K562 (cell line): ENCODE data around the gene GLB1L2. TPM values are rescaled to one million over a fixed set of nuclear protein-coding genes. Genes with fewer than 3 reads are reported as not detected.
A peak's percentile ranks its signal among the peaks of the same experiment; 100 is the strongest.

ENCODE experiments used
- ATAC-seq: fragments of 200-7000 bp; cut with Tn5 transposase; 3 replicates; pipeline ENCODE4 v1.9.1; 2020; ENCODE audit warnings: moderate library complexity
- BruUV-seq: library from RNA; stranded (reverse); fragments of 400-500 nt; replicated peaks from 2 replicates; lab custom pipeline; 2021; lab: Mats Ljungman, UMichigan
- CTCF ChIA-PET: fragments of 300-600 bp; formaldehyde crosslinking; extraction: SDS; loops from one replicate; lab custom pipeline; 2021; ENCODE audit warnings: low intra/inter-chr PET ratio; lab: Yijun Ruan, JAX
- POLR2A ChIA-PET: fragments of 300-600, 350-650 bp; sonication (Branson Sonifier 250); formaldehyde crosslinking; extraction: SDS; loops from one replicate; lab custom pipeline; 2021; ENCODE audit warnings: antibody characterized with exemption, inconsistent platforms; lab: Yijun Ruan, JAX
- DNase-seq, 4 experiments: peaks; one replicate each; pipeline versions ENCODE4 v3.0.0 to v3.0.0-alpha.2; 2011 to 2018; ENCODE audit warnings: low spot score in 3 of 4, mixed read lengths in 3 of 4; ENCODE audit errors: extremely low read depth in 1 of 4
- FAIRE-seq: peaks from 2 replicates; lab custom pipeline; 2011; peaks lifted over from hg19 to GRCh38; lab: Jason Lieb, UNC
- H2AFZ ChIP-seq: 2 replicates; pipeline ENCODE4 v1.6.0; 2011; ENCODE audit warnings: low read depth, low read length, control low read depth, inconsistent platforms
- H3K27ac ChIP-seq: fragments of 200-600 bp; 3 replicates; pipeline ENCODE4 v1.8.0; 2011; ENCODE audit warnings: low read depth, mild to moderate bottlenecking, control low read depth, inconsistent platforms, low read length, moderate library complexity, mixed read lengths; ENCODE audit errors: extremely low read depth
- H3K27me3 ChIP-seq, 2 experiments: fragments of 300-600 bp in 1 of 2; 2 replicates in 1 of 2; 3 replicates in 1 of 2; pipeline versions ENCODE4 v1.6.0 to v1.8.0; 2011; ENCODE audit warnings: inconsistent platforms in 2 of 2, low read length in 2 of 2, mild to moderate bottlenecking in 1 of 2, mixed read lengths in 1 of 2, moderate library complexity in 1 of 2; ENCODE audit not compliant: control insufficient read depth in 2 of 2, insufficient read depth in 2 of 2
- H3K36me3 ChIP-seq: fragments of 300-600 bp; 3 replicates; pipeline ENCODE4 v1.8.0; 2011; ENCODE audit warnings: mild to moderate bottlenecking, low read length, inconsistent platforms; ENCODE audit not compliant: control insufficient read depth, insufficient read depth
- H3K4me1 ChIP-seq, 2 experiments: fragments of 200-600 bp in 1 of 2; replicated peaks in 1 of 2; 2 replicates in 1 of 2; 3 replicates in 1 of 2; pipeline versions ENCODE4 v1.5.1 to v1.8.0; 2011; ENCODE audit warnings: inconsistent platforms in 2 of 2, low read length in 2 of 2, mild to moderate bottlenecking in 1 of 2, mixed read lengths in 1 of 2, moderate library complexity in 1 of 2; ENCODE audit not compliant: control insufficient read depth in 2 of 2, insufficient read depth in 2 of 2
- H3K4me2 ChIP-seq: 2 replicates; pipeline ENCODE4 v1.6.1; 2011; ENCODE audit warnings: low read length, control low read depth, inconsistent platforms, mixed read lengths; ENCODE audit not compliant: insufficient read depth
- H3K4me3 ChIP-seq: fragments of 200-600 bp; sonication (generic), shearing (Covaris generic); 2 replicates; pipeline ENCODE4 v1.5.1; 2016; ENCODE audit warnings: control low read depth, inconsistent platforms
- H3K79me2 ChIP-seq: fragments of 200-600 bp; 3 replicates; pipeline ENCODE4 v1.8.0; 2011; ENCODE audit warnings: low read length, inconsistent platforms; ENCODE audit not compliant: control insufficient read depth, insufficient read depth
- H3K9ac ChIP-seq, 2 experiments: 2 replicates each; pipeline versions ENCODE4 v1.6.0 to v1.6.1; 2011; ENCODE audit warnings: low read depth in 2 of 2, low read length in 2 of 2, control low read depth in 1 of 2, inconsistent platforms in 1 of 2, mild to moderate bottlenecking in 1 of 2, mixed read lengths in 1 of 2; ENCODE audit not compliant: insufficient read depth in 1 of 2
- H3K9me1 ChIP-seq: one replicate; pipeline ENCODE4 v1.6.0; 2011; ENCODE audit warnings: inconsistent platforms, mild to moderate bottlenecking, low read length, moderate library complexity; ENCODE audit not compliant: control insufficient read depth, insufficient read depth
- H3K9me3 ChIP-seq: replicated peaks from 2 replicates; pipeline ENCODE4 v1.5.1; 2011; ENCODE audit warnings: low read depth, low read length, inconsistent platforms; ENCODE audit not compliant: control insufficient read depth, insufficient read depth
- H4K20me1 ChIP-seq: replicated peaks from 2 replicates; pipeline ENCODE4 v1.6.1; 2011; ENCODE audit warnings: low read length, inconsistent platforms, mixed read lengths; ENCODE audit not compliant: control insufficient read depth, insufficient read depth
- EP300 ChIP-seq: IDR thresholded peaks from 2 replicates; pipeline ENCODE4 v1.6.1; 2012; ENCODE audit warnings: low read length, improper control_type of control experiment
- ETV5 ChIP-seq: sonication (generic); formaldehyde crosslinking; IDR thresholded peaks from 2 replicates; pipeline ENCODE4 v1.4.0; 2020; ENCODE audit warnings: low read depth, mild to moderate bottlenecking, missing genetic modification reagents
- FOS ChIP-seq: IDR thresholded peaks from 3 replicates; pipeline ENCODE4 v1.6.1; 2011; ENCODE audit not compliant: insufficient read length; ENCODE audit errors: extremely low read depth
- FOXJ2 ChIP-seq: fragments of 200-800 bp; sonication (Bioruptor generic); IDR thresholded peaks from 2 replicates; pipeline ENCODE4 v1.6.1; 2016; ENCODE audit warnings: missing genetic modification characterization, missing compliant biosample characterization
- FOXK1 ChIP-seq: sonication (generic); formaldehyde crosslinking; IDR thresholded peaks from 2 replicates; pipeline ENCODE4 v1.8.0; 2022; ENCODE audit warnings: missing genetic modification reagents, mild to moderate bottlenecking, borderline replicate concordance
- HSF4 ChIP-seq: fragments of 250-450 bp; sonication (Bioruptor Pico); IDR thresholded peaks from 2 replicates; pipeline ENCODE4 v2.1.2; 2022; ENCODE audit warnings: mild to moderate bottlenecking, moderate library complexity, borderline replicate concordance
- PATZ1 ChIP-seq: fragments of 250-450 bp; sonication (Bioruptor Pico); IDR thresholded peaks from 2 replicates; pipeline ENCODE4 v1.5.0; 2020; ENCODE audit warnings: mild to moderate bottlenecking, borderline replicate concordance
- PML ChIP-seq: IDR thresholded peaks from 2 replicates; pipeline ENCODE4 v1.6.1; 2012; ENCODE audit warnings: low read length, inconsistent platforms
- RBM25 ChIP-seq: fragments of 200-400 bp; formaldehyde crosslinking; IDR thresholded peaks from 2 replicates; pipeline ENCODE4 v1.6.1; 2018; ENCODE audit warnings: low read length, low read depth, moderate library complexity; ENCODE audit not compliant: severe bottlenecking
- SMAD4 ChIP-seq: fragments of 250-450 bp; sonication (Bioruptor Pico); conservative IDR thresholded peaks from 2 replicates; pipeline ENCODE4 v1.8.0; 2021; ENCODE audit warnings: inconsistent platforms, mild to moderate bottlenecking, moderate library complexity
- SRSF7 ChIP-seq: fragments of 200-400 bp; formaldehyde crosslinking; optimal IDR thresholded peaks from 2 replicates; pipeline ENCODE3; 2017; ENCODE audit warnings: mild to moderate bottlenecking, low read depth, low read length
- STAT5A ChIP-seq: IDR thresholded peaks from 2 replicates; pipeline ENCODE4 v1.6.1; 2012; ENCODE audit warnings: low read length, inconsistent platforms, borderline replicate concordance
- TCFL5 ChIP-seq: fragments of 250-450 bp; sonication (Bioruptor Pico); conservative IDR thresholded peaks from 2 replicates; pipeline ENCODE4 v1.6.1; 2021; ENCODE audit warnings: mild to moderate bottlenecking, moderate library complexity, matching md5 sums
- ZNF143 ChIP-seq: sonication (generic); formaldehyde crosslinking; IDR thresholded peaks from 2 replicates; pipeline ENCODE4 v1.9.0; 2022; ENCODE audit warnings: mild to moderate bottlenecking, missing genetic modification reagents
- ZNF146 ChIP-seq: IDR thresholded peaks from one replicate; pipeline ENCODE4 v1.6.1; 2018; ENCODE audit warnings: missing compliant biosample characterization; ENCODE audit not compliant: unreplicated experiment
- ZNF165 ChIP-seq: fragments of 250-450 bp; sonication (Bioruptor Pico); IDR thresholded peaks from 2 replicates; pipeline ENCODE4 v1.4.0; 2020; ENCODE audit warnings: borderline replicate concordance
- WGBS: fragments of 100-300 bp; shearing (Covaris generic); methylation state at CpG from one replicate; pipeline ENCODE4 v1.1.6; 2016; ENCODE audit warnings: low coverage, mixed read lengths; ENCODE audit not compliant: insufficient coverage; ENCODE audit errors: missing lambda C conversion rate; 5-methylcytosine and 5-hydroxymethylcytosine counted together
- in situ Hi-C: fragments of 300-500 bp; cut with MboI; formaldehyde crosslinking; loops from 4 replicates; pipeline ENCODE4 v1.15.0; 2018; ENCODE audit warnings: inconsistent platforms, mixed read lengths
- intact Hi-C: fragments of 100-400 bp; cut with micrococcal nuclease; formaldehyde crosslinking; loops from 2 replicates; pipeline ENCODE4 v1.14.2; 2022
- polyA plus RNA-seq, 8 experiments: library from polyadenylated mRNA; depleted of rRNA in 4 of 8; stranded (reverse) in 5 of 8; unstranded in 3 of 8; fragments of >200 nt; fragmentation: Nextera tagmentation in 2 of 8; fragmentation: Illumina TruSeq in 1 of 8; extraction: Ambion mirVana in 2 of 8; extraction: Trizol in 1 of 8; gene quantifications; 2 replicates each; pipeline versions ENCODE4 v1.2.1 to v1.2.3, GENCODE V29; 2011 to 2014; ENCODE audit warnings: inconsistent platforms in 1 of 8, missing spikeins in 1 of 8
- total RNA-seq, 7 experiments: library from RNA; depleted of rRNA in 6 of 7; stranded (reverse); fragments of >200 nt in 6 of 7; fragmentation: Illumina TruSeq in 2 of 7; extraction: Trizol in 2 of 7; gene quantifications; 2 replicates each; pipeline versions ENCODE4 v1.2.1 to v1.2.3, GENCODE V29; 2011 to 2021; ENCODE audit warnings: low replicate concordance in 1 of 7

GLB1L2 gene
- total and polyA plus RNA-seq, 9 of the 15 experiments (the other 6 are each of a cell fraction or from before 2014, with no cell fraction given): 0.84 to 21.4 (median 13.8) TPM

- Histone ChIP-seq H3K4me1 (peaks cover 0 to under 1% of the 10 kb centered on the region in 2 experiments; a peak in 3 of 5 replicates), H3K4me2 (no peak overlapping the region), H3K27ac (no peak overlapping the region), H3K4me3 (no peak overlapping the region), H4K20me1 (no peaks in the 10 kb centered on the region), H3K9me3 (no peaks in the 10 kb centered on the region), H3K79me2 (no peaks in the 10 kb centered on the region)
- ChIA-PET CTCF (no interaction called here), POLR2A (no interaction called here)
- 3% methylated on average over 4 of the region's 4 CpGs for WGBS
- DNase-seq: no peak
- ATAC-seq: no peak
- BruUV-seq: no TSS peak
- intact Hi-C loops: loop anchor here (5.0 kb wide), 1 partner anchor 50 kb away; no protein-coding TSS in a partner anchor
- TF ChIP-seq ZNF146: peak; percentile 91
- peak; percentile 51 for TF ChIP-seq RBM25
- TF ChIP-seq FOXJ2: no peak
- no peak for TF ChIP-seq HSF4 (CRISPR knock-in tag)
- no peak for TF ChIP-seq ZNF165 (CRISPR knock-in tag)
- TF ChIP-seq, all 486 proteins: peak for 2
- peaks cover 3 to 6% of the 10 kb centered on the region in 2 experiments; a peak in 3 of 5 replicates for H3K27me3 ChIP-seq
- no peak overlapping the region for H2AFZ ChIP-seq
- in situ Hi-C loops: no loop called here
- H3K36me3 ChIP-seq: no peaks in the 10 kb centered on the region
- FAIRE-seq: no peak
- no peaks in the 10 kb centered on the region for H3K9me1 ChIP-seq
- H3K9ac ChIP-seq: no peak overlapping the region
Observed at GRCh38 chr11:134322553-134322952, 9.2 kb upstream of the GLB1L2 start.

GRCh38 chr11:134328433-134328832 lies 3.4 kb upstream of the GLB1L2 start:
- ChIA-PET CTCF (no interaction called here), POLR2A (no interaction called here)
- Histone ChIP-seq H3K9me1 (no peaks in the 10 kb centered on the region), H3K36me3 (no peaks in the 10 kb centered on the region), H3K4me2 (no peak overlapping the region), H3K4me3 (no peak overlapping the region), H2AFZ (no peak overlapping the region), H3K9me3 (no peaks in the 10 kb centered on the region), H3K9ac (no peak overlapping the region), H3K27ac (no peak overlapping the region), H3K79me2 (0 out of 3 replicates have a peak, but pooled peaks cover 2% of the 10 kb centered on the region), H3K27me3 (peaks cover 4 to 12% of the 10 kb centered on the region in 2 experiments; a peak in 3 of 5 replicates), H4K20me1 (no peaks in the 10 kb centered on the region), H3K4me1 (peaks cover 8 to 16% of the 10 kb centered on the region in 2 experiments; a peak in 4 of 5 replicates)
- in situ Hi-C loops: no loop called here
- intact Hi-C loops: no loop called here
- FAIRE-seq (peak; percentile 75), ATAC-seq (no peak), DNase-seq (peak in 2 of 4 experiments; percentile 39 to 51)
- no TSS peak for BruUV-seq
- WGBS: 8% methylated on average over 1 of the region's 1 CpG
- TF ChIP-seq RBM25: no peak
- TF ChIP-seq ETV5: no peak
- peak; percentile 42; the same call in 1 of the 2 replicates for TF ChIP-seq EP300
- TF ChIP-seq SRSF7: no peak
- TF ChIP-seq PATZ1: no peak
- TF ChIP-seq FOS: no peak
- peak; percentile 25; the same call in 1 of the 2 replicates for TF ChIP-seq STAT5A
- no peak for TF ChIP-seq ZNF143
- no peak for TF ChIP-seq FOXK1 (CRISPR knock-in tag)
- TF ChIP-seq SMAD4 (CRISPR knock-in tag): peak; percentile 80
- no peak for TF ChIP-seq TCFL5
- TF ChIP-seq PML: 0 out of 2 replicates have a peak, but pooled peaks have one; percentile 36
